ENCODE data around the gene BCL7A.
"Not testable (repeated sequence)": the region's sequence is repeated elsewhere in the genome, so short reads cannot be mapped to it uniquely, and the experiment has no call there.

Gene BCL7A

GRCh38 chr12:122097584-122097926 lies 75.9 kb downstream of the BCL7A start:
- no peak for DNase-seq

- no peak for DNase-seq
These were observed 76.5 kb downstream of the BCL7A start for GRCh38 chr12:122097927-122098756.

GRCh38 chr12:122099280-122099749 lies 77.6 kb downstream of the BCL7A start:
- no peak for DNase-seq

- peak; percentile 19 for DNase-seq
These were observed 78.2 kb downstream of the BCL7A start for GRCh38 chr12:122099856-122100255.

- no peak for DNase-seq
These were observed 78.9 kb downstream of the BCL7A start for GRCh38 chr12:122100568-122100967.

GRCh38 chr12:122102331-122102730 lies 80.6 kb downstream of the BCL7A start:
- DNase-seq = no peak

- peak; percentile 23 for DNase-seq
These were observed 83.2 kb downstream of the BCL7A start for GRCh38 chr12:122104844-122105243.

GRCh38 chr12:122105496-122105895 lies 83.8 kb downstream of the BCL7A start:
- DNase-seq = not testable (repeated sequence)

- DNase-seq = no peak
These were observed 85.2 kb downstream of the BCL7A start for GRCh38 chr12:122106843-122107242.

- no peak for DNase-seq
These were observed 85.6 kb downstream of the BCL7A start for GRCh38 chr12:122107261-122107660.

GRCh38 chr12:122111089-122111641 lies 89.5 kb downstream of the BCL7A start:
- no peak for DNase-seq
